NT2/D1 (cell line): ENCODE data around the gene RGS3.

Source experiments
- SUZ12 ChIP-seq: IDR thresholded peaks from 2 replicates; pipeline ENCODE4 v1.6.1; 2011; ENCODE audit not compliant: insufficient read length, insufficient read depth; ENCODE audit errors: extremely low read depth
- YY1 ChIP-seq: IDR thresholded peaks from 2 replicates; pipeline ENCODE4 v1.6.1; 2011; ENCODE audit not compliant: insufficient read length, insufficient read depth
- ZNF274 ChIP-seq: IDR thresholded peaks from 2 replicates; pipeline ENCODE4 v1.6.1; 2011; ENCODE audit warnings: mild to moderate bottlenecking, low read depth, low read length

DNA sequence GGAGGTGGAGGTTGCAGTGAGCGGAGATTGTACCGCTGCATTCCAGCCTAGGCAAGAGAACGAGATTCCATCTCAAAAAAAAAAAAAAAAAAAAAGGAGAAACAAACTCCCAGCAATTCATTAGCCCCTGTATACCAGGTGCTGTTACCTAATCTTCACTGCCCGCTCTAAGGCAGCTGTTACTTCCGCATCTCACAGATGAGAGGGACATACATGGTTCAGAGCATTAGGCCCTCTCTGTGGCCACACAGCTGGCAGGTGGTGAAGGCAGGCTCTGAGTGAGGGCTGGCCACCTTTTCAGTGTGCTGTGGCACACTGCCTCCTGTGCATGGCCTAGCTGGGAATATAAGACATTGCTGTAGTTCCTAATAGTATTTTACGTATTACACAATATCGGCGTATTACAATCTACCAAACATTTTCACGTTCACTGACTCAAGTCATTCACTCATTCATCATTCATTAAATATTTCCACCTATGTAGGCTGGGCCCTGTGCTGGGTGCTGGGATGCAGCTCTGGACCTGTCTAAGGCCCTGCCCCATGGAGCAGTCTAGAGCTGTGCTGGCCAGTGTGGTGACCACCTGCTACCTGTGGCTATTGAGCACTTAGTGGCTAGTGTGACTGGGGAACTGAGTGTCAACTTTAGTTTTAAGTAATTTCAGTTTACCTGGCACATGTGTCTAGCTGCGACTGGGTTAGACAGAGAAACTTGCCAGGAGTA is 35.8 kb downstream of the RGS3 start:
- TF ChIP-seq YY1 (no peak), SUZ12 (no peak), ZNF274 (no peak)
